Measurements from ENCODE around the gene C17orf67.
A peak's percentile ranks its signal among the peaks of the same experiment; 100 is the strongest.

The C17orf67 gene

GRCh38 chr17:56804454-56804853 lies 29.3 kb downstream of the C17orf67 start:
- no peak for DNase-seq

GRCh38 chr17:56803071-56803470 lies 30.6 kb downstream of the C17orf67 start:
- no peak for DNase-seq

- no peak for DNase-seq
Observed at GRCh38 chr17:56801459-56802178, 32.1 kb downstream of the C17orf67 start.

GRCh38 chr17:56798916-56799315 lies 34.8 kb downstream of the C17orf67 start:
- no peak for DNase-seq

- DNase-seq, result no peak
Observed at GRCh38 chr17:56796536-56796935, 37.2 kb downstream of the C17orf67 start.

GRCh38 chr17:56795221-56795865 lies 38.4 kb downstream of the C17orf67 start:
- DNase-seq, result no peak

GRCh38 chr17:56793957-56794356 lies 39.8 kb downstream of the C17orf67 start:
- DNase-seq, result no peak

GRCh38 chr17:56793531-56793930 lies 40.2 kb downstream of the C17orf67 start:
- no peak for DNase-seq

- DNase-seq, result no peak
Observed at GRCh38 chr17:56792267-56792666, 41.5 kb downstream of the C17orf67 start.

GRCh38 chr17:56786989-56787482 lies 46.7 kb downstream of the C17orf67 start:
- no peak for DNase-seq

- no peak for DNase-seq
Observed at GRCh38 chr17:56785997-56786680, 47.6 kb downstream of the C17orf67 start.

- no peak for DNase-seq
Observed at GRCh38 chr17:56785405-56785804, 48.3 kb downstream of the C17orf67 start.

GRCh38 chr17:56782338-56782737 lies 51.4 kb downstream of the C17orf67 start:
- no peak for DNase-seq

- DNase-seq, result no peak
Observed at GRCh38 chr17:56781906-56782305, 51.8 kb downstream of the C17orf67 start.

- DNase-seq, result peak; percentile 51 to 72
Observed at GRCh38 chr17:56779898-56780777, 53.6 kb downstream of the C17orf67 start.

- no peak for DNase-seq
Observed at GRCh38 chr17:56779322-56779721, 54.4 kb downstream of the C17orf67 start.

GRCh38 chr17:56778898-56779297 lies 54.8 kb downstream of the C17orf67 start:
- no peak for DNase-seq

GRCh38 chr17:56777859-56778258 lies 55.9 kb downstream of the C17orf67 start:
- DNase-seq, result no peak

GRCh38 chr17:56774650-56775049 lies 59.1 kb downstream of the C17orf67 start:
- DNase-seq, result no peak

- no peak for DNase-seq
Observed at GRCh38 chr17:56773124-56773523, 60.6 kb downstream of the C17orf67 start.

GRCh38 chr17:56772442-56772841 lies 61.3 kb downstream of the C17orf67 start:
- DNase-seq, result no peak

GRCh38 chr17:56771975-56772374 lies 61.7 kb downstream of the C17orf67 start:
- no peak for DNase-seq

- DNase-seq, result no peak
Observed at GRCh38 chr17:56771563-56771962, 62.2 kb downstream of the C17orf67 start.
